GM12878 (cell line): ENCODE measurements around the gene MISP3. TPM values are rescaled to one million over a fixed set of nuclear protein-coding genes. Genes with fewer than 3 reads are reported as not detected.

Experiments used
- BCL11A ChIP-seq: IDR thresholded peaks from 2 replicates; pipeline ENCODE4 v1.6.1; 2011; ENCODE audit warnings: low read depth, low read length
- BMI1 ChIP-seq: fragments of 450-650 bp; IDR thresholded peaks from 2 replicates; pipeline ENCODE4 v1.6.1; 2016; ENCODE audit warnings: mild to moderate bottlenecking, moderate library complexity, borderline replicate concordance
- BRCA1 ChIP-seq: IDR thresholded peaks from 2 replicates; pipeline ENCODE4 v1.6.1; 2011; ENCODE audit warnings: low read depth, low read length, improper control_type of control experiment
- CHD4 ChIP-seq: fragments of 200-600 bp; sonication (generic); IDR thresholded peaks from 2 replicates; pipeline ENCODE4 v1.6.1; 2016; ENCODE audit warnings: mild to moderate bottlenecking
- CREB1 ChIP-seq: IDR thresholded peaks from 2 replicates; pipeline ENCODE4 v1.6.1; 2012; ENCODE audit warnings: low read depth, mild to moderate bottlenecking, inconsistent platforms
- CREM ChIP-seq: IDR thresholded peaks from 2 replicates; pipeline ENCODE4 v1.6.1; 2014; ENCODE audit warnings: antibody characterized with exemption, low read depth
- EGR1 ChIP-seq, 2 experiments: IDR thresholded peaks; 1 replicate in 1 of 2; 2 replicates in 1 of 2; pipeline ENCODE4 v1.6.1; 2011 to 2012; ENCODE audit warnings: low read depth in 2 of 2, low read length in 2 of 2, borderline replicate concordance in 1 of 2, mild to moderate bottlenecking in 1 of 2, moderate library complexity in 1 of 2
- EP300 ChIP-seq, 2 experiments: fragments of 150-350 bp in 1 of 2; IDR thresholded peaks; 2 replicates each; pipeline ENCODE4 v1.6.1; 2011 to 2012; ENCODE audit warnings: low read depth in 2 of 2, low read length in 2 of 2, borderline replicate concordance in 1 of 2, improper control_type of control experiment in 1 of 2, inconsistent platforms in 1 of 2; ENCODE audit not compliant: control insufficient read depth in 1 of 2
- ETV6 ChIP-seq, 2 experiments: fragments of 450-650 bp in 1 of 2; IDR thresholded peaks in 1 of 2; conservative IDR thresholded peaks in 1 of 2; 2 replicates each; pipeline ENCODE4 v1.6.1; 2014; ENCODE audit warnings: antibody characterized with exemption in 1 of 2, borderline replicate concordance in 1 of 2, low read depth in 1 of 2, mild to moderate bottlenecking in 1 of 2, moderate library complexity in 1 of 2
- GABPA ChIP-seq: IDR thresholded peaks from 2 replicates; pipeline ENCODE4 v1.6.1; 2014; ENCODE audit warnings: antibody characterized with exemption, low read depth, mild to moderate bottlenecking, inconsistent platforms
- LARP7 ChIP-seq: fragments of 450-650 bp; IDR thresholded peaks from 2 replicates; pipeline ENCODE4 v1.6.1; 2017; ENCODE audit warnings: mild to moderate bottlenecking
- MAX ChIP-seq: IDR thresholded peaks from 2 replicates; pipeline ENCODE4 v1.6.1; 2012; ENCODE audit warnings: low read depth, low read length, improper control_type of control experiment
- NFYA ChIP-seq: IDR thresholded peaks from 2 replicates; pipeline ENCODE4 v1.6.1; 2011; ENCODE audit warnings: low read depth, mild to moderate bottlenecking, low read length, improper control_type of control experiment, borderline replicate concordance
- NR2C2 ChIP-seq: IDR thresholded peaks from 2 replicates; pipeline ENCODE4 v1.6.1; 2011; ENCODE audit warnings: borderline replicate concordance, low read depth; ENCODE audit not compliant: control insufficient read depth, insufficient read length
- SP1 ChIP-seq: IDR thresholded peaks from one replicate; pipeline ENCODE4 v1.6.1; 2011; ENCODE audit warnings: low read depth, low read length
- TAF1 ChIP-seq: IDR thresholded peaks from 2 replicates; pipeline ENCODE4 v1.6.1; 2011; ENCODE audit warnings: mild to moderate bottlenecking, low read depth, low read length, borderline replicate concordance
- TCF12 ChIP-seq: IDR thresholded peaks from 2 replicates; pipeline ENCODE4 v1.6.1; 2011; ENCODE audit warnings: low read depth, mild to moderate bottlenecking, low read length
- TCF7 ChIP-seq: IDR thresholded peaks from 2 replicates; pipeline ENCODE4 v1.6.1; 2014; ENCODE audit warnings: antibody characterized with exemption, borderline replicate concordance
- ZNF384 ChIP-seq: IDR thresholded peaks from 2 replicates; pipeline ENCODE4 v1.6.1; 2012; ENCODE audit warnings: low read depth, mild to moderate bottlenecking, low read length, improper control_type of control experiment, borderline replicate concordance
- polyA plus RNA-seq, 11 experiments: library from polyadenylated mRNA; depleted of rRNA in 4 of 11; unstranded in 6 of 11; stranded (reverse) in 5 of 11; fragments of >200 nt; fragmentation: Nextera tagmentation in 4 of 11; fragmentation: Illumina TruSeq in 1 of 11; extraction: Ambion mirVana in 4 of 11; extraction: Trizol in 1 of 11; gene quantifications; 1 replicate in 1 of 11; 2 replicates in 10 of 11; pipeline versions ENCODE4 v1.2.1 to v1.2.3, GENCODE V29; 2011 to 2016; ENCODE audit warnings: inconsistent platforms in 2 of 11, missing spikeins in 2 of 11, low read depth in 1 of 11
- total RNA-seq, 4 experiments: library from RNA; depleted of rRNA in 3 of 4; stranded (reverse); fragments of >200 nt in 3 of 4; fragmentation: Illumina TruSeq in 1 of 4; extraction: Trizol in 1 of 4; gene quantifications; 2 replicates each; pipeline versions ENCODE4 v1.2.1 to v1.2.3, GENCODE V29; 2013 to 2021
- TF ChIP-seq, protein P1 (sequence below): fragments of 450-650 bp; IDR thresholded peaks from 2 replicates; pipeline ENCODE4 v1.6.1; 2017; ENCODE audit warnings: mild to moderate bottlenecking, moderate library complexity
- TF ChIP-seq, protein P2 (sequence below): fragments of 450-650 bp; IDR thresholded peaks from 2 replicates; pipeline ENCODE4 v1.6.1; 2017; ENCODE audit warnings: mild to moderate bottlenecking, low read depth, inconsistent platforms; ENCODE audit not compliant: poor library complexity, severe bottlenecking
- TF ChIP-seq, protein P3 (sequence below): IDR thresholded peaks from 2 replicates; pipeline ENCODE4 v1.6.1; 2011; ENCODE audit warnings: low read depth, mild to moderate bottlenecking, low read length, moderate library complexity, borderline replicate concordance; ENCODE audit errors: extremely low read depth
- TF ChIP-seq, protein P4 (sequence below): fragments of 450-650 bp; IDR thresholded peaks from 2 replicates; pipeline ENCODE4 v1.6.1; 2016; ENCODE audit warnings: mild to moderate bottlenecking

MISP3 gene
- total and polyA plus RNA-seq, 10 of the 15 experiments (the other 5 are each of a cell fraction or from before 2014, with no cell fraction given): 0.07 to 1.4 (median 0.64) TPM

GRCh38 chr19:14117668-14118164 is 45.1 kb downstream of the MISP3 start, which contains the start of gene PRKACA (continued):
- TF ChIP-seq ZNF384 (no peak), MAX (no peak), LARP7 (no peak), CREB1 (peak; percentile 93), NR2C2 (no peak), EGR1 (IDR thresholded peaks at IDR 0.05; ENCODE audit: borderline replicate concordance in 1 of 2, low read depth in 2 of 2, low read length in 2 of 2) (peak; percentile 73 to 99), CREM (peak; percentile 91), TCF7 (no peak), TCF12 (no peak), EP300 (IDR thresholded peaks at IDR 0.05; ENCODE audit: borderline replicate concordance in 1 of 2, control insufficient read depth in 1 of 2, low read depth in 2 of 2, low read length in 2 of 2) (no peak), BCL11A (no peak), SP1 (peak; percentile 100), CHD4 (no peak), TAF1 (no peak), BMI1 (no peak), NFYA (peak; percentile 80), GABPA (no peak), BRCA1 (no peak), ETV6 (conservative IDR thresholded peaks at IDR 0.05 in 1 of 2, IDR thresholded peaks at IDR 0.05 in 1 of 2; ENCODE audit: borderline replicate concordance in 1 of 2, low read depth in 1 of 2) (no peak)
- TF ChIP-seq, protein P1, sequence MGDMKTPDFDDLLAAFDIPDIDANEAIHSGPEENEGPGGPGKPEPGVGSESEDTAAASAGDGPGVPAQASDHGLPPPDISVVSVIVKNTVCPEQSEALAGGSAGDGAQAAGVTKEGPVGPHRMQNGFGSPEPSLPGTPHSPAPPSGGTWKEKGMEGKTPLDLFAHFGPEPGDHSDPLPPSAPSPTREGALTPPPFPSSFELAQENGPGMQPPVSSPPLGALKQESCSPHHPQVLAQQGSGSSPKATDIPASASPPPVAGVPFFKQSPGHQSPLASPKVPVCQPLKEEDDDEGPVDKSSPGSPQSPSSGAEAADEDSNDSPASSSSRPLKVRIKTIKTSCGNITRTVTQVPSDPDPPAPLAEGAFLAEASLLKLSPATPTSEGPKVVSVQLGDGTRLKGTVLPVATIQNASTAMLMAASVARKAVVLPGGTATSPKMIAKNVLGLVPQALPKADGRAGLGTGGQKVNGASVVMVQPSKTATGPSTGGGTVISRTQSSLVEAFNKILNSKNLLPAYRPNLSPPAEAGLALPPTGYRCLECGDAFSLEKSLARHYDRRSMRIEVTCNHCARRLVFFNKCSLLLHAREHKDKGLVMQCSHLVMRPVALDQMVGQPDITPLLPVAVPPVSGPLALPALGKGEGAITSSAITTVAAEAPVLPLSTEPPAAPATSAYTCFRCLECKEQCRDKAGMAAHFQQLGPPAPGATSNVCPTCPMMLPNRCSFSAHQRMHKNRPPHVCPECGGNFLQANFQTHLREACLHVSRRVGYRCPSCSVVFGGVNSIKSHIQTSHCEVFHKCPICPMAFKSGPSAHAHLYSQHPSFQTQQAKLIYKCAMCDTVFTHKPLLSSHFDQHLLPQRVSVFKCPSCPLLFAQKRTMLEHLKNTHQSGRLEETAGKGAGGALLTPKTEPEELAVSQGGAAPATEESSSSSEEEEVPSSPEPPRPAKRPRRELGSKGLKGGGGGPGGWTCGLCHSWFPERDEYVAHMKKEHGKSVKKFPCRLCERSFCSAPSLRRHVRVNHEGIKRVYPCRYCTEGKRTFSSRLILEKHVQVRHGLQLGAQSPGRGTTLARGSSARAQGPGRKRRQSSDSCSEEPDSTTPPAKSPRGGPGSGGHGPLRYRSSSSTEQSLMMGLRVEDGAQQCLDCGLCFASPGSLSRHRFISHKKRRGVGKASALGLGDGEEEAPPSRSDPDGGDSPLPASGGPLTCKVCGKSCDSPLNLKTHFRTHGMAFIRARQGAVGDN: no peak
- TF ChIP-seq, protein P2, sequence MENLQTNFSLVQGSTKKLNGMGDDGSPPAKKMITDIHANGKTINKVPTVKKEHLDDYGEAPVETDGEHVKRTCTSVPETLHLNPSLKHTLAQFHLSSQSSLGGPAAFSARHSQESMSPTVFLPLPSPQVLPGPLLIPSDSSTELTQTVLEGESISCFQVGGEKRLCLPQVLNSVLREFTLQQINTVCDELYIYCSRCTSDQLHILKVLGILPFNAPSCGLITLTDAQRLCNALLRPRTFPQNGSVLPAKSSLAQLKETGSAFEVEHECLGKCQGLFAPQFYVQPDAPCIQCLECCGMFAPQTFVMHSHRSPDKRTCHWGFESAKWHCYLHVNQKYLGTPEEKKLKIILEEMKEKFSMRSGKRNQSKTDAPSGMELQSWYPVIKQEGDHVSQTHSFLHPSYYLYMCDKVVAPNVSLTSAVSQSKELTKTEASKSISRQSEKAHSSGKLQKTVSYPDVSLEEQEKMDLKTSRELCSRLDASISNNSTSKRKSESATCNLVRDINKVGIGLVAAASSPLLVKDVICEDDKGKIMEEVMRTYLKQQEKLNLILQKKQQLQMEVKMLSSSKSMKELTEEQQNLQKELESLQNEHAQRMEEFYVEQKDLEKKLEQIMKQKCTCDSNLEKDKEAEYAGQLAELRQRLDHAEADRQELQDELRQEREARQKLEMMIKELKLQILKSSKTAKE: no peak
- TF ChIP-seq, protein P3, sequence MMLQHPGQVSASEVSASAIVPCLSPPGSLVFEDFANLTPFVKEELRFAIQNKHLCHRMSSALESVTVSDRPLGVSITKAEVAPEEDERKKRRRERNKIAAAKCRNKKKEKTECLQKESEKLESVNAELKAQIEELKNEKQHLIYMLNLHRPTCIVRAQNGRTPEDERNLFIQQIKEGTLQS: no peak
- TF ChIP-seq, protein P4, sequence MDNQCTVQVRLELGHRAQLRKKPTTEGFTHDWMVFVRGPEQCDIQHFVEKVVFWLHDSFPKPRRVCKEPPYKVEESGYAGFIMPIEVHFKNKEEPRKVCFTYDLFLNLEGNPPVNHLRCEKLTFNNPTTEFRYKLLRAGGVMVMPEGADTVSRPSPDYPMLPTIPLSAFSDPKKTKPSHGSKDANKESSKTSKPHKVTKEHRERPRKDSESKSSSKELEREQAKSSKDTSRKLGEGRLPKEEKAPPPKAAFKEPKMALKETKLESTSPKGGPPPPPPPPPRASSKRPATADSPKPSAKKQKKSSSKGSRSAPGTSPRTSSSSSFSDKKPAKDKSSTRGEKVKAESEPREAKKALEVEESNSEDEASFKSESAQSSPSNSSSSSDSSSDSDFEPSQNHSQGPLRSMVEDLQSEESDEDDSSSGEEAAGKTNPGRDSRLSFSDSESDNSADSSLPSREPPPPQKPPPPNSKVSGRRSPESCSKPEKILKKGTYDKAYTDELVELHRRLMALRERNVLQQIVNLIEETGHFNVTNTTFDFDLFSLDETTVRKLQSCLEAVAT: no peak
